Measurements from ENCODE around the gene ARPC5. TPM values are rescaled to one million over a fixed set of nuclear protein-coding genes. Genes with fewer than 3 reads are reported as not detected.

ARPC5 gene
- total and polyA plus RNA-seq, 2 of the 8 experiments (the other 6 are each of a cell fraction or from before 2014, with no cell fraction given) = 24.0 to 60.8 TPM

GRCh38 chr1:183596500-183596899 lies 39.1 kb downstream of the ARPC5 start:
- H3K4me3 ChIP-seq (ENCODE audit: extremely low read depth in 1 of 4, insufficient read depth in 2 of 4, low read depth in 3 of 4, low read length in 4 of 4) = no peak overlapping the region
- no peak overlapping the region for H4K5ac ChIP-seq (ENCODE audit: insufficient read length, low read depth, low read length)
- TF ChIP-seq SP2 (IDR thresholded peaks at IDR 0.05; ENCODE audit: low read length) (no peak), POLR2AphosphoS5 (IDR thresholded peaks at IDR 0.05; ENCODE audit: low read depth, low read length) (no peak), HDAC6 (IDR thresholded peaks at IDR 0.05; ENCODE audit: low read depth, low read length) (no peak), SIN3A (conservative IDR thresholded peaks at IDR 0.05 in 1 of 2, IDR thresholded peaks at IDR 0.05 in 1 of 2; ENCODE audit: low read depth in 1 of 2, low read length in 2 of 2) (no peak), ASH2L (IDR thresholded peaks at IDR 0.05; ENCODE audit: low read length) (no peak), SRF (IDR thresholded peaks at IDR 0.05; ENCODE audit: low read depth, low read length) (no peak), BACH1 (IDR thresholded peaks at IDR 0.05; ENCODE audit: low read length) (no peak), ZNF274 (IDR thresholded peaks at IDR 0.05; ENCODE audit: borderline replicate concordance, extremely low read depth, low read length) (no peak), SIRT6 (IDR thresholded peaks at IDR 0.05; ENCODE audit: low read length) (no peak), RFX5 (IDR thresholded peaks at IDR 0.05; ENCODE audit: borderline replicate concordance, low read depth, low read length) (no peak), HDAC2 (IDR thresholded peaks at IDR 0.05; ENCODE audit: borderline replicate concordance in 1 of 2, low read depth in 2 of 2, low read length in 2 of 2) (no peak), NANOG (IDR thresholded peaks at IDR 0.05; ENCODE audit: insufficient read depth, low read depth, low read length, poor library complexity, severe bottlenecking) (no peak), CBX5 (IDR thresholded peaks at IDR 0.05; ENCODE audit: low read depth, low read length) (no peak), JUND (IDR thresholded peaks at IDR 0.05; ENCODE audit: low read length) (no peak)
- H3K79me2 ChIP-seq (ENCODE audit: control insufficient read depth in 1 of 2, insufficient read depth in 2 of 2, low read length in 2 of 2) = no peaks in the 10 kb centered on the region
- 86% methylated on average over 5 of the region's 5 CpGs; no CpG with 5 or more reads in 1 of the 2 experiments for whole genome bisulfite sequencing, 2 experiments (ENCODE audit: extremely low coverage in 1 of 2, insufficient coverage in 1 of 2, insufficient read length in 1 of 2, insufficient replicate concordance in 2 of 2, low coverage in 1 of 2, low lambda C conversion rate in 2 of 2, missing lambda C conversion rate in 1 of 2)
- no peak overlapping the region for H3K14ac ChIP-seq (ENCODE audit: insufficient read length)
- no peak overlapping the region for H2BK5ac ChIP-seq (ENCODE audit: low read depth, low read length)
- DNase-seq (ENCODE audit: low read depth in 1 of 2, low spot score in 2 of 2) (no peak), FAIRE-seq (no peak)
- H2BK120ac ChIP-seq (replicated peaks; ENCODE audit: low read depth, low read length) = no peak overlapping the region
- H3K4ac ChIP-seq (replicated peaks; ENCODE audit: insufficient read length, low read depth, low read length) = no peak overlapping the region
- POLR2A ChIA-PET (ENCODE audit: partially characterized antibody) = no interaction called here
- H3K27me3 ChIP-seq (replicated peaks in 1 of 4; ENCODE audit: control insufficient read depth in 3 of 4, extremely low read depth in 1 of 4, insufficient read depth in 3 of 4, low read length in 3 of 4) = no peaks in the 10 kb centered on the region; a peak in 1 of 7 replicates
- no peak overlapping the region for H3K56ac ChIP-seq (replicated peaks; ENCODE audit: insufficient read length, low read depth, low read length)
- CTCF ChIA-PET (ENCODE audit: partially characterized antibody) = interaction anchor here (0.6 kb wide), 1 partner anchor 89 kb away, joined by 3 read pairs; no protein-coding TSS in a partner anchor
- H4K8ac ChIP-seq (ENCODE audit: extremely low read depth, insufficient read depth, low read length) = no peak overlapping the region
- no peak overlapping the region for H3K18ac ChIP-seq (ENCODE audit: extremely low read depth, low read length)
- no peak overlapping the region for H2AK5ac ChIP-seq (ENCODE audit: low read depth, low read length)
- H3K23me2 ChIP-seq (ENCODE audit: low read depth, low read length) = no peaks in the 10 kb centered on the region
- H2BK20ac ChIP-seq (ENCODE audit: low read length) = no peak overlapping the region
- H4K20me1 ChIP-seq (replicated peaks in 1 of 2; ENCODE audit: control insufficient read depth in 1 of 2, insufficient read depth in 2 of 2, low read length in 2 of 2) = no peaks in the 10 kb centered on the region
- H4K91ac ChIP-seq (replicated peaks; ENCODE audit: insufficient read length, low read length) = no peak overlapping the region
- no peaks in the 10 kb centered on the region for H3K36me3 ChIP-seq (ENCODE audit: control insufficient read depth in 2 of 4, insufficient read depth in 4 of 4, low read length in 3 of 4)
- no peaks in the 10 kb centered on the region; a peak in 1 of 7 replicates for H3K4me1 ChIP-seq (replicated peaks in 1 of 4; ENCODE audit: control insufficient read depth in 3 of 4, insufficient read depth in 4 of 4, low read length in 3 of 4)
- no peak overlapping the region for H2BK15ac ChIP-seq (ENCODE audit: low read length)
- H3K9me3 ChIP-seq (ENCODE audit: insufficient read depth in 2 of 2, low read depth in 1 of 2, low read length in 1 of 2) = no peaks in the 10 kb centered on the region
- no peak overlapping the region for H3K9ac ChIP-seq (replicated peaks in 1 of 4; ENCODE audit: extremely low read depth in 1 of 4, low read depth in 3 of 4, low read length in 3 of 4)
- H3K4me2 ChIP-seq (ENCODE audit: insufficient read depth in 1 of 2, low read depth in 2 of 2, low read length in 2 of 2) = no peak overlapping the region
- H2AFZ ChIP-seq (ENCODE audit: low read length) = no peak overlapping the region
- no peak overlapping the region for H3K27ac ChIP-seq (ENCODE audit: low read depth, low read length)
- H2BK12ac ChIP-seq (ENCODE audit: low read depth, low read length) = no peak overlapping the region
- no peaks in the 10 kb centered on the region for H3K79me1 ChIP-seq (ENCODE audit: low read depth, low read length)
- H3K23ac ChIP-seq (ENCODE audit: insufficient read length) = no peak overlapping the region
